Erythroblast (primary cell): ENCODE results near the gene FARSB.

ENCODE experiments used
- DNase-seq, 2 experiments: peaks; one replicate each; lab custom pipeline; 2025; lab: John Stamatoyannopoulos, UW
- GATA1 ChIP-seq: IDR thresholded peaks from 2 replicates; pipeline ENCODE4 v1.6.1; 2011; ENCODE audit warnings: low read depth, mild to moderate bottlenecking, control low read depth, low read length, moderate library complexity
- POLR2A ChIP-seq: IDR thresholded peaks from 2 replicates; pipeline ENCODE4 v1.6.1; 2011; ENCODE audit warnings: mild to moderate bottlenecking, low read length

Gene FARSB

DNA sequence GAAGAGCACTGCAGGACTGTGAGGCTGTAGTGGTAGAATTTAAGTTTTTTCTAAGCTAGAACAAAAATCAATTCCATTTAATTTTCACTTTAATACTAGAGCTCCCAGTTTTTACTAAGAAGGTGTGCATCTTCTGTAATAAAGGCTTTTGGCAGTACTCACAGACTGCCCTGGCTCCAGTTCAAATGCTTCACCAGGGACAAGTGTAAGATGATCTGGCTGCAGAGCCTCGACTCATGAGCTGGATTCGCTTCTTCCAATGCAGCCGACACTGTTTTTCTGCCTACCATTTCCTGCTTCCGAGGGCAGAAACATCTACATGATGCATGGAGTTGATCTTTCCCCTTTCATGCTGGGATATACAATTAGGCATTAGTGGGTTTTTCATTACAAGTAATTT, 87.0 kb downstream of the FARSB start:
- no peak for TF ChIP-seq GATA1
- TF ChIP-seq POLR2A: no peak
- no peak for DNase-seq

DNA sequence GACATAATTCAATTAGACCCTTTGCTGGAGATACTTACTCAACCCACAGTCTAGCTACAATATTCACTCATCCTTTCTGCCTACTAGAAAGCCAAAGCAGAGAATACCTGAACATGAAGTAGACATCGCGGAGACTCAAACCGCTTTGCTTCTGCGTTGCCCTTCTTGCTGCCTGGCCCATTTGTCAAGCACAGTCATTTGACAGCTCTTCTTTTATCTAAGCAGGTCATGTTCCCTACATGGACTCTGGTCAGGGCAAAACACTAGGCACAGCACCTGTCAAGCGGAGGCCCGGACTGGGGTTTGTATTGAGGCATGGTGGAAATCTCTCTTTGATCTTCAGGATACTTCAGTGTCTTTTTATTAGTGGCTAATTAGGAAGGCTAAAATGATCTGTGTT, 89.7 kb downstream of the FARSB start:
- DNase-seq: no peak
- TF ChIP-seq GATA1 (no peak), POLR2A (no peak)

DNA sequence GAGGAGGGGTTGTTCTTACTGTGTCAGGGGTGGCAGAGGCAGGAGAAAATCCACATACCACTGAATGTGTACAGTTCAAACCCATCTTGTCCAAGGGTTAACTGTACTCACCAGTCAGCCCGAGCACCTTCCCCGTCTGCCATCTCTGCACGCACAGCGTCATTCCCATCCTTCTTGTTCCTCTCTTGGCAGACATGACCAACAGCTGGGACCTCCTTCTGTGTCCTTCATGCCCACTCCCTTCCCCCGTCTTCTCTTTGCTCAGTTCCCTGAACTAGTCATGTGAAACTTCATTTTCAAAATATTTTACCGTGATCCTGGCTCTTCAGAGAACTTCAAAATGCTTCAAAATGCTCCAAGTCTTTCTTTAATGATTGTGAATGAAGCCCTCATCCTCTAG, 92.0 kb downstream of the FARSB start:
- DNase-seq: no peak
- TF ChIP-seq POLR2A: no peak
- TF ChIP-seq GATA1: no peak

DNA sequence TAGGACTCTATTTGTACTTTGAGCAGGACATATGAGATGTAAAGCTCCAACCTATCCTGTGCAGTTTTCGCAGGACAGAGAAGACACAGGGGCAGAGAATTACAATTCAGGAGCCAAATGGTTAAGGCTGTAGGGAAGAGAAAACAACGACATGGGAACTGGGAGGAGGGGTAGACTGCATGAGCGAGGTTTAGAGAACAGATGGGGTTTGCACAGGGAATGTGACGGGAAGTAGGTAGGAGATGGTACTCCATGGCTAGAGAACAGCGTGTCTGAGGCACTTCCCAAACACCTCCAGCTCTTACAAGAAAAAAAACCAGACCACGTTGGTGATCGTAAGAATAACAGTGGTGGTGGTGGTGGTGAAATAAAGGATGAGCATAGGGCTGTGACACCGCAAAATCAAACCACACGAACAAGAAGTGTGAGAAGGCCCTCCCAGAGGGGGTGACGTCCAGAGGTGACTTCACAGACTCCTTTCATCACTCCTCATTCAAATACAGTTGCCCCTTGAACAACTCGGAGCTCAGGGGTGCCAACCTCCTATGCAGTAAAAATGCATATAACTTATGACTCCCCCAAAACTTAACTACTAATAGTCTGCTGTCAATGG, 92.7 kb downstream of the FARSB start:
- no peak for DNase-seq
- TF ChIP-seq GATA1 (no peak), POLR2A (no peak)

DNA sequence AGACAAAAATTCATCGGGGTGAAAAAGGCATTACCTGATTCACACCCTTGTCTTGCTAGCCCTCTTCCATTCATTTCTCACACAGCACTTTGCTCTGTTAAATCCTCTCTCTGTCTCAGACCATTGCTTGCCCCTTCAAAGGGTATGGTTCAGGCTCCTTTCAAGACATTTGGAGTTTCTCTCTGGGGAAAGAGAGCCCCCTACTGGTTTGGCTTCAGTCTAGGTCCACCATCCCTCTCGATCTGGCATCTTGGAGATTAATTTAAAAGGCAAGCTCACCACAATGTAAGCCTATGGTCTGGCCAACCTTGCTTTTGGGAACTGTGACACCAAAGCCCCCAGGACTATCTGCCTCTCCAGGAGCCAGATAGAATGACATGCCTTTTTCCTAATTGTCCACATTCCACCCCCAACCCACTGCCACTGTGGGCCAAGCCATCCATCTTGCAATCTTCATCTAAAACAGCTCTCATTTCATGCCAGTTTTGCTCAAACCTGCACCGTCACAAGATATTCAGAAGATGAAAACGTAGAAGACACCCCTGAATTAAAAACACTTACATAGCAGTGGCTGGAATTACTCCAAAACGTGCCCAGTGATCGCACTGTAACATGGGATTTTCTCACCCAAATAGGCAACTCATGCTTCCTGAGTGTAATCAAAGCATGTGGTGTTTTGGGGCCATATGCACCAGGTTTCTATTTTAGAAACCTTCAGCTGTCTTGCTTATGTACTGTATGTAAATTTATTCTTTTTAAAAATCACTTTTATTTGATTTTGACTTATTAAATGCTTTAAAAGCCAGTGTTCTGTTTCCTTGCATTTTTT, 93.9 kb downstream of the FARSB start:
- DNase-seq: peak; percentile 51 to 56
- TF ChIP-seq POLR2A: no peak
- TF ChIP-seq GATA1: no peak

DNA sequence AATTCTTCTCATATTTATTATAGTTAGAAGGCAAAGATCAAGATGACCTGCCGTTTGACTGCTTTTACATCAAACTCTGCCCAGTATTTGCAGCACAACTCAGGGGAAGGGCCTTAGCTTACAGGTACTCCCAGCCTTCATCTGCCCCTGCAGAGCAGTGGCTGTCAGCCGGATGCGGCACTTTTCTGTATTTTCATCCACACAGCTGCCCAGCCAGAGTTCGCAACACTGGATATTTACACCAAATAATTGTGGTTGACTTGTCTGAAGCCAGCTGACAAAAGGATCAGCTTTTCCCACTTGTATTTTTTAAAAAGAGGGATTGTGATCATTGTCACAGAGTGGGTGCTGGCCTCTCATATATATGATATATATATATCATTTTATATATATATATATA, 94.7 kb downstream of the FARSB start:
- TF ChIP-seq POLR2A: no peak
- no peak for TF ChIP-seq GATA1

DNA sequence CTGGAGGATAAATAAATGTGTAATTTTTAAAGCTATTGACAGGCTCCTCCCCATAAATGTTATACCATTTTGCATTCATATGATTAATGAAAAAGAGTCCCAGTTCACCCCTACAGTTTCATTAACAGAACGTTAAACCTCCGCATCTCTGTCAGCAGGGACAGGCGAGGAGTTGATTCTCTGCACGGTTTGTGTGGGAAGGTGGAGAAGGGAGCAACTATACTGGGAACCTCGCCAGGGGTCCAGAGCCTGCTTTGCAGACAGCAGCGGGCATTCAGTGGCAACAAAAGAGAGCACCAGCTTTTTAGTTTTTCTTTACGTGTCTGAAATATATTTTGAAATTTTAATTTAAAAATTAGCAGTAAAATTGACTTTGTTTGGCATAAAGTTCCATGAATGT, 101.4 kb downstream of the FARSB start:
- TF ChIP-seq GATA1: no peak
- TF ChIP-seq POLR2A: no peak
- no peak for DNase-seq

More for the DNA sequence above, 94.7 kb downstream of the FARSB start:
- no peak for DNase-seq

DNA sequence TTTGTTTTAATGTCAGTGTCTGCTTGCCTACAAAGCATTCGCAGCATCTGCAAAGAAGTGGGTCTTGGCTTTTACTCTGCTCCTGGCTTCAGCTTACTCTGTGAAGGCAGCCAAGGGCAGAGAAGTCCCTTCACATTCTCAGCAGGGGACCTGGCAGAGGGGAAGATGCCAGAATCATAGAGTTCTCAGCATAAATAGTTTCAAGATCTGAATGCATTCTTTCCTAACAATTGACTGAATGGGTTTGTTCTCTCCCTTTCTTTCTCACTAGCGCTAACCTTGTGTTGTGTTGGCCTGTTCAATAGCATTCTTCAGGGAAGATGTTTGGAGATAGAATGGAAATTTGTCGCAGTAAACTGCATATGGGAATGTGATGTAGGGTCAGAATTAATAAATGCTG, 106.9 kb downstream of the FARSB start:
- DNase-seq: no peak
- TF ChIP-seq GATA1 (no peak), POLR2A (no peak)

DNA sequence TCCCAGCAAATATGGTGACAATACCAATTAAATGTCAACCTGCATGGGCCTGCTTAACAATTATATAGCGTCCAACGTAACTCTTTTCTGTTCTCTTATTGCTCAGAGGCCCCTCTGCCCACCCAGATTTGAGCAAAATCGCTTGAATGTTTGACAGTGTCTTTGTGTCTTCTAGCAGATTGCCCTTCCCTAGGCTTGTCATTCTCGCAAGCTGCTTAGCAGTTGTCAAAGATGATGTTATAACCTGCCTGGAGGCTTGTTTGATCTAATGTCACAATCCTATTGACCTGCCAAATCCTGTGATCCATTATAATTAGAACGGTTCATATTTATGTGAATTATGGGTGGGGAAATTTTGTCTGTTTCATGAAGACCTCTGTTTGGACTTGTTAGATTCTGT, 108.8 kb downstream of the FARSB start:
- TF ChIP-seq POLR2A (no peak), GATA1 (no peak)
- no peak for DNase-seq

DNA sequence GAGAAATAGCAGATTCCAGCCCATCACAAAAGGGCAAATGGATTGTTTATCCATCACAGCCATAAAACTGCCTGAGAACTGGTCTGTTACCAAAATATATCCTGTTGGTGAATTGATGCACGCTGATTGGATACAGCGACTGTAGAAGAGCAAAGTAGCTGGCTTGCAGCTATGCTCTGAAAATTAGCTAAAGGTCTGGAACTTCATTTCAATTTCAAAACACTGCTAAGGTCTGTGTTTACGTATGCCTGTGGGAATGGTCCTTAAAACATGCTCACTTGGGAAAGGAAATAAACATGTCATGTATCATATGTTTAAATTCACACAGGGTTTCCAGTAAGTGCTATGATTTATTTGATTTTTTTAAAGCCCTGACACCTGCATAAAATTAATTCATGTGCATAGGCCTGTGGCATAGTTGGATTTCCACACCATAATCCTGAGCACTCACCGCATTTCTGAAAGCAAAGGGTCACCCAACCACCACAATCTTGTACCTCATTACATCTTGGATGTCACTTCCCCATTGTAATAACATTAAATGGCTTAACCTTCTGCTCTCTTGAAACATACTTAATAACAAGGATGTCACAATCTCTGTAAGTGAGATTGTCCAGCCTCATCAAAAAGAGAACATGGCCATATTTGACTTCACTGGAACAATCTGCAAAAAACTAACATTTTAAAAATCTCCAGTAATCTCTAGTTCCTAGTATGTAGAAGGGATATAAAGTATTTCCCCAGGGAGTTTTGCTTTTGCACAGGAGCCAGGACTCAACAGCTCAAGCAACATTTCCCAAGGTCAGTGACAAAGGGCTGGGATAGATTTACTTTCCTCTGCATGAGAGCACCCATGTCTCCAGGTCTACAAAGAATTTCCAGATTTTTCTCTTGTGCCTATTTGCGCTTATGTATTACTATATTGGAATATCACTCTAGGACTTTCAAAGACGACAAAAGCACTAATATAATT, 109.8 kb downstream of the FARSB start:
- DNase-seq: no peak
- TF ChIP-seq GATA1: no peak
- no peak for TF ChIP-seq POLR2A

DNA sequence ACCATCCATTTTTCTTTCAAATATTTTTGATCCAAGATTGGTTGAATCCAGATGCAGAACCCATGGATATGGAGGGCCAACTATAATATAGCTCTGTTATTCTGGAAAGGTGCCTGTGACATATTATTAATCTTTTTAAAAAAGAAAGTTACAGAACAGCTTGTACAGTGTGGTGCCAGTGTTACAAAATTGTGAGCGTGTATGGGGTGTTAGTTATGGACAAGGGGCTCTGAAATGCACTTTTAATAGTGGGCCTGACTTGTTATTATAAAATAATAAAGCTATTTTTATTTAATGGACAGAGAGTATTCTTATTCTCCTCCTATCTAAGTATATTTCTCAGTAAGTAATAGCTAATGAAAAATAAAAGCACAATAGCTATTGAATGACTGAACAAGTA, 111.2 kb downstream of the FARSB start:
- no peak for DNase-seq
- TF ChIP-seq GATA1 (no peak), POLR2A (no peak)

DNA sequence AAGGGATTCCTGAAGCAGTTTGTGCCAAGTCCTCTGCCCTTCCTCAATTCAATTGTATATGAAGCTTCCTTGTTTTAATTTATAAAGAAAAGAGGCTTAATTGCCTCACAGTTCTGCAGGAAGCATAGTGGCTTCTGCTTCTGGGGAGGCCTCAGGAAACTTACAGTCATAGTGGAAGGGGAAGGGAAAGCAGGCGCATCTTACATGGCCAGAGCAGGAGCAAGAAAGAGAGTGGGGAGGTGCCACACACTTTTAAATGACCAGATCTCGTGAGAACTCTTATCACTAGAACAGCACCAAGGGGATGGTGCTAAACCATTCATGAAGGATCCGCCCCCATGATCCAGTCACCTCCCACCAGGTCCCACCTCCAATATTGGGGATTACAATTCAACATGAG, 117.4 kb downstream of the FARSB start:
- TF ChIP-seq POLR2A: no peak
- TF ChIP-seq GATA1: no peak
- no peak for DNase-seq

DNA sequence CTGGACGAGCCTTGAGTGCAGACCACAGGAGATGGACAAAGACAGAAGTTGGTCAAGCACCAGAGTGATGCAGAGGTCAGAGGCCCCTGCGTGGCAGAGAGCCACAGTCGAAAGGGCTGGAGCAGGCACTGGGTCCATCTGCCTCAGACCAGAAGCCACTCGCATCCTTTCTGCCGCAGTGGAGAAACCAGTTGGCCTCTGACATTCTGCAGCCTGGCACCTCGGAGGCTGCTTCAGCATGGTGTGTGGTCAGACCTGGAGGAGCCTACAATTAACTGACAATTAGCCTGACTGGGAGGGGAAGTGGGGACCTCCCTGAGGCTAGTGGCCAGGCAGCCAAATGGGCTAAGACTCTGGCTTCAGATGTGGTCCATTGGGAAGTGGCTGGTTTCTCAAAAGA, 120.4 kb downstream of the FARSB start:
- no peak for DNase-seq
- TF ChIP-seq POLR2A: no peak
- TF ChIP-seq GATA1: no peak
